H1 (cell line): Measurements from ENCODE around the gene TOGARAM1. TPM values are rescaled to one million over a fixed set of nuclear protein-coding genes. Genes with fewer than 3 reads are reported as not detected.

Experiments used
- CTCF ChIA-PET: fragments of 300-600 bp; sonication (Branson Sonifier 250); formaldehyde crosslinking; loops from one replicate; lab custom pipeline; 2021; ENCODE audit not compliant: partially characterized antibody; lab: Charles Lee
- POLR2A ChIA-PET: fragments of 300-600 bp; sonication (Branson Sonifier 250); formaldehyde crosslinking; loops from one replicate; lab custom pipeline; 2021; ENCODE audit warnings: inconsistent platforms; ENCODE audit not compliant: partially characterized antibody; lab: Charles Lee
- DNase-seq, 2 experiments: peaks; one replicate each; pipeline versions ENCODE4 v3.0.0 to v3.0.0-alpha.2; 2010 to 2022; ENCODE audit warnings: low spot score in 2 of 2, low read depth in 1 of 2, mixed read lengths in 1 of 2
- FAIRE-seq: peaks from 2 replicates; lab custom pipeline; 2011; peaks lifted over from hg19 to GRCh38; lab: Jason Lieb, UNC
- H2AFZ ChIP-seq: 2 replicates; pipeline ENCODE4 v1.8.1; 2012; ENCODE audit warnings: low read length, inconsistent platforms
- H2AK5ac ChIP-seq: 2 replicates; pipeline ENCODE4 v1.6.1; 2013; ENCODE audit warnings: low read depth, low read length
- H2BK120ac ChIP-seq: replicated peaks from 2 replicates; pipeline ENCODE3; 2013; ENCODE audit warnings: low read depth, low read length, inconsistent platforms
- H2BK12ac ChIP-seq: 2 replicates; pipeline ENCODE4 v1.6.1; 2013; ENCODE audit warnings: low read depth, low read length
- H2BK15ac ChIP-seq: 2 replicates; pipeline ENCODE4 v1.6.1; 2013; ENCODE audit warnings: low read length
- H2BK20ac ChIP-seq: 2 replicates; pipeline ENCODE4 v1.6.1; 2013; ENCODE audit warnings: low read length
- H2BK5ac ChIP-seq: 2 replicates; pipeline ENCODE4 v1.6.1; 2013; ENCODE audit warnings: low read depth, low read length
- H3K14ac ChIP-seq: 2 replicates; pipeline ENCODE4 v1.6.1; 2013; ENCODE audit warnings: inconsistent platforms; ENCODE audit not compliant: insufficient read length
- H3K18ac ChIP-seq: 2 replicates; pipeline ENCODE4 v1.6.1; 2013; ENCODE audit warnings: low read length; ENCODE audit errors: extremely low read depth
- H3K23ac ChIP-seq: 2 replicates; pipeline ENCODE4 v1.6.1; 2013; ENCODE audit warnings: inconsistent platforms; ENCODE audit not compliant: insufficient read length
- H3K23me2 ChIP-seq: 2 replicates; pipeline ENCODE4 v1.6.1; 2013; ENCODE audit warnings: low read depth, low read length
- H3K27ac ChIP-seq: 2 replicates; pipeline ENCODE4 v1.6.1; 2011; ENCODE audit warnings: low read depth, low read length, inconsistent platforms
- H3K27me3 ChIP-seq, 4 experiments: replicated peaks in 1 of 4; 1 replicate in 1 of 4; 2 replicates in 3 of 4; pipeline versions ENCODE4 v1.6.1 to v1.8.1; 2011 to 2013; ENCODE audit warnings: low read length in 3 of 4, mild to moderate bottlenecking in 3 of 4, inconsistent platforms in 2 of 4, mixed read lengths in 2 of 4, moderate library complexity in 1 of 4; ENCODE audit not compliant: control insufficient read depth in 3 of 4, insufficient read depth in 3 of 4; ENCODE audit errors: extremely low read depth in 1 of 4
- H3K36me3 ChIP-seq, 4 experiments: 2 replicates each; pipeline versions ENCODE4 v1.6.1 to v1.8.1; 2011 to 2013; ENCODE audit warnings: mild to moderate bottlenecking in 4 of 4, low read length in 3 of 4, moderate library complexity in 2 of 4, control low read depth in 1 of 4, inconsistent platforms in 1 of 4; ENCODE audit not compliant: insufficient read depth in 4 of 4, control insufficient read depth in 2 of 4
- H3K4ac ChIP-seq: replicated peaks from 2 replicates; pipeline ENCODE3; 2013; ENCODE audit warnings: low read length, low read depth, mixed read lengths, inconsistent platforms; ENCODE audit not compliant: insufficient read length
- H3K4me1 ChIP-seq, 4 experiments: replicated peaks in 1 of 4; 1 replicate in 1 of 4; 2 replicates in 3 of 4; pipeline versions ENCODE4 v1.6.1 to v1.8.1; 2011 to 2013; ENCODE audit warnings: low read length in 3 of 4, inconsistent platforms in 2 of 4, mixed read lengths in 1 of 4; ENCODE audit not compliant: insufficient read depth in 4 of 4, control insufficient read depth in 3 of 4
- H3K4me2 ChIP-seq, 2 experiments: 2 replicates each; pipeline versions ENCODE4 v1.6.1 to v1.8.1; 2011 to 2013; ENCODE audit warnings: low read depth in 2 of 2, low read length in 2 of 2, control low read depth in 1 of 2, inconsistent platforms in 1 of 2, mild to moderate bottlenecking in 1 of 2; ENCODE audit not compliant: insufficient read depth in 1 of 2
- H3K4me3 ChIP-seq, 4 experiments: fragments of 200-600, 300-600 bp in 1 of 4; sonication (generic), shearing (Covaris generic), sonication (Bioruptor Twin) in 1 of 4; 2 replicates each; pipeline versions ENCODE4 v1.5.1 to v1.8.1; 2011 to 2016; ENCODE audit warnings: low read length in 4 of 4, low read depth in 3 of 4, control low read depth in 2 of 4, inconsistent platforms in 2 of 4, mild to moderate bottlenecking in 2 of 4, mixed read lengths in 1 of 4, moderate library complexity in 1 of 4; ENCODE audit not compliant: insufficient read depth in 2 of 4; ENCODE audit errors: extremely low read depth in 1 of 4
- H3K56ac ChIP-seq: replicated peaks from 2 replicates; pipeline ENCODE3; 2013; ENCODE audit warnings: low read depth, mild to moderate bottlenecking, mixed read lengths, low read length, inconsistent platforms; ENCODE audit not compliant: insufficient read length
- H3K79me1 ChIP-seq: 2 replicates; pipeline ENCODE4 v1.6.1; 2013; ENCODE audit warnings: low read depth, low read length, control low read depth
- H3K79me2 ChIP-seq, 2 experiments: 2 replicates each; pipeline versions ENCODE4 v1.6.1 to v1.8.1; 2012 to 2013; ENCODE audit warnings: low read length in 2 of 2, mild to moderate bottlenecking in 2 of 2, inconsistent platforms in 1 of 2; ENCODE audit not compliant: insufficient read depth in 2 of 2, control insufficient read depth in 1 of 2
- H3K9ac ChIP-seq, 4 experiments: replicated peaks in 1 of 4; 1 replicate in 1 of 4; 2 replicates in 3 of 4; pipeline versions ENCODE4 v1.6.1 to v1.8.1; 2011 to 2013; ENCODE audit warnings: low read depth in 3 of 4, low read length in 3 of 4, control low read depth in 2 of 4, mild to moderate bottlenecking in 2 of 4, moderate library complexity in 2 of 4, inconsistent platforms in 1 of 4; ENCODE audit errors: extremely low read depth in 1 of 4
- H3K9me3 ChIP-seq, 2 experiments: 2 replicates each; pipeline versions ENCODE4 v1.6.1 to v1.8.1; 2012 to 2013; ENCODE audit warnings: mild to moderate bottlenecking in 2 of 2, moderate library complexity in 2 of 2, control low read depth in 1 of 2, inconsistent platforms in 1 of 2, low read depth in 1 of 2, low read length in 1 of 2, mixed read lengths in 1 of 2; ENCODE audit not compliant: insufficient read depth in 2 of 2
- H4K20me1 ChIP-seq, 2 experiments: replicated peaks in 1 of 2; 2 replicates each; pipeline versions ENCODE3 to v1.8.1; 2011 to 2013; ENCODE audit warnings: inconsistent platforms in 2 of 2, low read length in 2 of 2, mild to moderate bottlenecking in 1 of 2; ENCODE audit not compliant: insufficient read depth in 2 of 2, control insufficient read depth in 1 of 2
- H4K5ac ChIP-seq: 2 replicates; pipeline ENCODE4 v1.6.1; 2013; ENCODE audit warnings: low read length, low read depth, mixed read lengths, inconsistent platforms; ENCODE audit not compliant: insufficient read length
- H4K8ac ChIP-seq: 2 replicates; pipeline ENCODE4 v1.8.0; 2013; ENCODE audit warnings: mild to moderate bottlenecking, moderate library complexity, low read length, inconsistent platforms; ENCODE audit not compliant: insufficient read depth; ENCODE audit errors: extremely low read depth
- H4K91ac ChIP-seq: replicated peaks from 2 replicates; pipeline ENCODE3; 2013; ENCODE audit warnings: low read length, mixed read lengths, inconsistent platforms; ENCODE audit not compliant: insufficient read length
- PHF8 ChIP-seq: fragments of 200-600 bp; sonication (generic); conservative IDR thresholded peaks from 2 replicates; pipeline ENCODE4 v1.7.1; 2012; ENCODE audit warnings: low read depth, mild to moderate bottlenecking, inconsistent platforms, low read length, moderate library complexity
- POLR2A ChIP-seq, 2 experiments: IDR thresholded peaks; 1 replicate in 1 of 2; 2 replicates in 1 of 2; pipeline ENCODE4 v1.6.1; 2011; ENCODE audit warnings: low read depth in 2 of 2, low read length in 2 of 2, mild to moderate bottlenecking in 2 of 2; ENCODE audit errors: control extremely low read depth in 1 of 2
- POU5F1 ChIP-seq: IDR thresholded peaks from 2 replicates; pipeline ENCODE4 v1.6.1; 2011; ENCODE audit warnings: low read depth, mild to moderate bottlenecking, low read length, moderate library complexity
- SIX5 ChIP-seq: IDR thresholded peaks from 2 replicates; pipeline ENCODE4 v1.6.1; 2011; ENCODE audit warnings: mild to moderate bottlenecking, low read depth, low read length
- TAF1 ChIP-seq: IDR thresholded peaks from 2 replicates; pipeline ENCODE4 v1.6.1; 2011; ENCODE audit warnings: mild to moderate bottlenecking, low read depth, low read length
- TAF7 ChIP-seq: optimal IDR thresholded peaks from 2 replicates; pipeline ENCODE3; 2011; ENCODE audit warnings: low read depth, mild to moderate bottlenecking, inconsistent platforms, low read length, moderate library complexity, borderline replicate concordance
- WGBS, 2 experiments: shearing (Covaris generic) in 1 of 2; methylation state at CpG; one replicate each; pipeline versions ENCODE4 v1.1.6 to v1.1.7; 2013 to 2015; ENCODE audit warnings: low lambda C conversion rate in 2 of 2, mixed read lengths in 2 of 2, inconsistent platforms in 1 of 2, low coverage in 1 of 2, missing lambda C conversion rate in 1 of 2; ENCODE audit not compliant: insufficient replicate concordance in 2 of 2, insufficient coverage in 1 of 2, insufficient read length in 1 of 2; ENCODE audit errors: extremely low coverage in 1 of 2, missing lambda C conversion rate in 1 of 2; 5-methylcytosine and 5-hydroxymethylcytosine counted together
- polyA plus RNA-seq, 7 experiments: library from polyadenylated mRNA; depleted of rRNA in 3 of 7; stranded (reverse) in 5 of 7; unstranded in 2 of 7; fragments of >200 nt in 5 of 7; fragments of 200-250 nt in 2 of 7; gene quantifications; 1 replicate in 5 of 7; 2 replicates in 1 of 7; 4 replicates in 1 of 7; pipeline versions ENCODE4 v1.2.1 to v1.2.3, GENCODE V29; 2011 to 2013; ENCODE audit warnings: missing spikeins in 2 of 7, mixed read lengths in 2 of 7
- total RNA-seq: library from RNA; stranded (reverse); fragmentation: NEBNext Ultra II Directional; extraction: Animal tissue kit (Norgen Biotek cat#: 25700); gene quantifications from 2 replicates; pipeline ENCODE4 v1.2.1, GENCODE V29; 2021
- TF ChIP-seq, protein P1 (sequence below), 3 experiments: IDR thresholded peaks; 1 replicate in 2 of 3; 2 replicates in 1 of 3; pipeline versions ENCODE4 v1.5.1 to v1.6.1; 2011; ENCODE audit warnings: low read length in 3 of 3, mild to moderate bottlenecking in 3 of 3, inconsistent platforms in 2 of 3, low read depth in 1 of 3, moderate library complexity in 1 of 3; ENCODE audit not compliant: insufficient read depth in 1 of 3; ENCODE audit errors: control extremely low read depth in 1 of 3

The TOGARAM1 gene
- total and polyA plus RNA-seq, 2 of the 8 experiments (the other 6 are each of a cell fraction or from before 2014, with no cell fraction given), result 2.5 to 6.8 TPM

GRCh38 chr14:45073231-45073879 is 111.4 kb downstream of the TOGARAM1 start:
- no peak overlapping the region for H2BK12ac ChIP-seq
- no peak overlapping the region for H3K18ac ChIP-seq
- no peak overlapping the region for H3K4ac ChIP-seq
- no peak overlapping the region for H4K91ac ChIP-seq
- no peak overlapping the region for H2BK5ac ChIP-seq
- FAIRE-seq (no peak), DNase-seq (no peak)
- no peak overlapping the region for H2AK5ac ChIP-seq
- no peak overlapping the region for H3K27ac ChIP-seq
- no peaks in the 10 kb centered on the region for H3K79me1 ChIP-seq
- TF ChIP-seq, protein P1, sequence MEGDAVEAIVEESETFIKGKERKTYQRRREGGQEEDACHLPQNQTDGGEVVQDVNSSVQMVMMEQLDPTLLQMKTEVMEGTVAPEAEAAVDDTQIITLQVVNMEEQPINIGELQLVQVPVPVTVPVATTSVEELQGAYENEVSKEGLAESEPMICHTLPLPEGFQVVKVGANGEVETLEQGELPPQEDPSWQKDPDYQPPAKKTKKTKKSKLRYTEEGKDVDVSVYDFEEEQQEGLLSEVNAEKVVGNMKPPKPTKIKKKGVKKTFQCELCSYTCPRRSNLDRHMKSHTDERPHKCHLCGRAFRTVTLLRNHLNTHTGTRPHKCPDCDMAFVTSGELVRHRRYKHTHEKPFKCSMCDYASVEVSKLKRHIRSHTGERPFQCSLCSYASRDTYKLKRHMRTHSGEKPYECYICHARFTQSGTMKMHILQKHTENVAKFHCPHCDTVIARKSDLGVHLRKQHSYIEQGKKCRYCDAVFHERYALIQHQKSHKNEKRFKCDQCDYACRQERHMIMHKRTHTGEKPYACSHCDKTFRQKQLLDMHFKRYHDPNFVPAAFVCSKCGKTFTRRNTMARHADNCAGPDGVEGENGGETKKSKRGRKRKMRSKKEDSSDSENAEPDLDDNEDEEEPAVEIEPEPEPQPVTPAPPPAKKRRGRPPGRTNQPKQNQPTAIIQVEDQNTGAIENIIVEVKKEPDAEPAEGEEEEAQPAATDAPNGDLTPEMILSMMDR (IDR thresholded peaks at IDR 0.05; ENCODE audit: control extremely low read depth in 1 of 3, insufficient read depth in 1 of 3, low read depth in 1 of 3, low read length in 3 of 3), result no peak
- TF ChIP-seq POU5F1 (no peak), TAF1 (no peak), TAF7 (no peak), SIX5 (no peak), PHF8 (no peak), POLR2A (IDR thresholded peaks at IDR 0.05; ENCODE audit: control extremely low read depth in 1 of 2, low read depth in 2 of 2, low read length in 2 of 2) (no peak)
- H3K4me2 ChIP-seq, result no peak overlapping the region
- no peak overlapping the region for H2AFZ ChIP-seq
- no peaks in the 10 kb centered on the region for H4K20me1 ChIP-seq
- no peaks in the 10 kb centered on the region for H3K27me3 ChIP-seq
- CTCF ChIA-PET, result no interaction called here
- peaks cover 0 to 2% (median 0%) of the 10 kb centered on the region in 4 experiments; a peak in 2 of 8 replicates for H3K36me3 ChIP-seq
- H3K79me2 ChIP-seq, result no peaks in the 10 kb centered on the region
- H2BK20ac ChIP-seq, result no peak overlapping the region
- no peak overlapping the region for H2BK120ac ChIP-seq
- no peak overlapping the region for H2BK15ac ChIP-seq
- no peak overlapping the region for H3K9ac ChIP-seq
- no peak overlapping the region for H4K5ac ChIP-seq
- H3K4me1 ChIP-seq, result no peaks in the 10 kb centered on the region
- H3K56ac ChIP-seq, result no peak overlapping the region
- H3K23me2 ChIP-seq, result no peaks in the 10 kb centered on the region; the same call in 1 of the 2 replicates
- 91% methylated on average over 5 of the region's 5 CpGs; no CpG with 5 or more reads in 1 of the 2 experiments for WGBS, 2 experiments
- POLR2A ChIA-PET, result interaction anchor here (0.6 kb wide), 1 partner anchor 62 kb away, joined by 3 read pairs; no protein-coding TSS in a partner anchor
- H3K23ac ChIP-seq, result no peak overlapping the region
- no peaks in the 10 kb centered on the region for H3K9me3 ChIP-seq
- H4K8ac ChIP-seq, result no peak overlapping the region
- H3K14ac ChIP-seq, result no peak overlapping the region
- no peak overlapping the region for H3K4me3 ChIP-seq
